ENCODE results near the gene LRRC7.

- TF ChIP-seq CTCF (IDR thresholded peaks at IDR 0.05), result no peak
- TF ChIP-seq POLR2A (IDR thresholded peaks at IDR 0.05), result no peak
Measured at GRCh38 chr1:69688193-69688592, 120.5 kb downstream of the LRRC7 start.

Measured in ovary (tissue), 3 donors.